ENCODE results near the gene HS6ST3. TPM values are rescaled to one million over a fixed set of nuclear protein-coding genes. Genes with fewer than 3 reads are reported as not detected.
A peak's percentile ranks its signal among the peaks of the same experiment; 100 is the strongest.

The HS6ST3 gene
- total RNA-seq, 1 donor from 2014 or later = not detected

DNA sequence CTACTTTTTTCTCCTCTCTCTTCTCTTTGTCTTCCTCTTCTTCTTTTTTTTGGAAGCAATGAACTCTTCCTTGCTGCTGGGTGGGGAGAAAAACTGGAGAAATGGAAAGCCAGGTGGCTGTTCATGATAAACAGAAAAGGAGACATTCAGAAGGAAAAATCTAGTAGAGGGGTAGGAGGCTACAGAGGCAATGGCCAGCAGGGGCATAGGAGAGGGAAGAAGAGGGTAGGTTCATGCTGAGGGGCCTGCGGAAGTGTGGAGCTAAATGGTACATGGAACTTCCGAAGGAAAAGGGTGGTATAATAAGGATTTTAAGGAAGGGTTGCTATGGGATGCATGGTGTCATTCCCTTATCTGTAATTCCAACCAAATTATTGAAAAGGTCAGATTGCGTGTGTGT lies 17.5 kb upstream of the HS6ST3 start:
- Mint-ChIP-seq H3K27me3 (ENCODE audit: unreplicated experiment) (peaks cover 51% of the 10 kb centered on the region), H3K36me3 (ENCODE audit: unreplicated experiment) (no peaks in the 10 kb centered on the region), H3K9me3 (ENCODE audit: unreplicated experiment) (no peaks in the 10 kb centered on the region), H3K4me3 (ENCODE audit: unreplicated experiment) (no peak overlapping the region), H3K4me1 (ENCODE audit: unreplicated experiment) (no peaks in the 10 kb centered on the region), H3K27ac (ENCODE audit: unreplicated experiment) (no peak overlapping the region)
- DNase-seq (ENCODE audit: extremely low spot score, unreplicated experiment) = no peak
- TF ChIP-seq CTCF (IDR thresholded peaks at IDR 0.05) = no peak

DNA sequence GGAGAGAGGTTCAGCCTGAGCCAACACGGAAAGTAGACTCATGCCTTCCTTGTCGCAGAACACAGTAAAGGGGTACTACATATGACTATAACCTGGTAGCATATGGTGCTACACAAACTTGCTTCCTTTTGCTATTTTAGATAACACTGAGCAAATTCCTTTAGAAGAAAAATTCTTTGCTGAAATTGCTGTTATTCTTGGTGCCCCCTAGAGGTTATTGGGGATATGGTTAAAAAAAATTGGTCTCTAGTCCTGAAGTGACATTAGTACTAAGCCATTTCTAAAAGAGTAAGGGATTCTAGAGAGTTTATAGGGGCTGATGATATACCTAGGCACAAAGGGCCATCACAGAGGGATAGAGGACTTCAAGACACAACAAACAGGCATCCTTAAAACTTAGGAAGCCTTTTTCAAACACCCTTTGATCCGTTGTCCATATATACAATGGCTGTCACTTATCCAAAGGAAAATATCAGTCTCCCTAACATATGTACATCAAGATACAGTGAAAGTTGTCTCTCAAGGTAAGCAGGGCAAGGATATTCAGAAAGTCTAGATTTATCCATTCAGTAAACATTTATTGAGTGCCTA lies 13.9 kb upstream of the HS6ST3 start:
- no peak overlapping the region for H3K27ac Mint-ChIP-seq (ENCODE audit: unreplicated experiment)
- no peak overlapping the region for H3K4me3 Mint-ChIP-seq (ENCODE audit: unreplicated experiment)

DNA sequence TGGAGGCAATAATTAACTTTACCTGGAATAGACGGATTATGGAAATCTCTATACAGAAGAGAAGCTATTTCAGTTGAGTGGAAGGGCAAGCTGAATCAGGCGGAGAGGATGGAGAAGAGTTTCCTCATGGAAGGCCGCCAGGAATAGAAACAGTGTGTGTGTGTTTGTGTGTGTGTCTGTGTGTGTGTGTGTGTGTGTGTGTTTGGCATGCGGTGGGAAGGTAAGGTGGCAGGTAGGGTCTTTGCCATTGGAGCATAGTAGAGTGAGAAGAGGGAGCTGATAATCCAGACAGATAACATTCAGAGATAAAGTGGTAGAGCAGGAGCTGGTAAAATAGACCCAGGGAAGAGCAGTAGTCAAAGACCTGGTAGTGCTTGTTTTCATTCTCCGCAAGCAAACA lies 9.2 kb upstream of the HS6ST3 start:
- no peak for DNase-seq (ENCODE audit: extremely low spot score, unreplicated experiment)
- Mint-ChIP-seq H3K4me3 (ENCODE audit: unreplicated experiment) (no peak overlapping the region), H3K27me3 (ENCODE audit: unreplicated experiment) (peaks cover 63% of the 10 kb centered on the region), H3K4me1 (ENCODE audit: unreplicated experiment) (no peaks in the 10 kb centered on the region), H3K9me3 (ENCODE audit: unreplicated experiment) (no peaks in the 10 kb centered on the region), H3K36me3 (ENCODE audit: unreplicated experiment) (no peaks in the 10 kb centered on the region), H3K27ac (ENCODE audit: unreplicated experiment) (no peak overlapping the region)
- no peak for TF ChIP-seq CTCF (IDR thresholded peaks at IDR 0.05)

More for the DNA sequence above, 13.9 kb upstream of the HS6ST3 start:
- no peaks in the 10 kb centered on the region for H3K9me3 Mint-ChIP-seq (ENCODE audit: unreplicated experiment)
- TF ChIP-seq CTCF (IDR thresholded peaks at IDR 0.05) = peak; percentile 65
- no peak for DNase-seq (ENCODE audit: extremely low spot score, unreplicated experiment)
- H3K4me1 Mint-ChIP-seq (ENCODE audit: unreplicated experiment) = no peaks in the 10 kb centered on the region
- peaks cover 56% of the 10 kb centered on the region for H3K27me3 Mint-ChIP-seq (ENCODE audit: unreplicated experiment)
- H3K36me3 Mint-ChIP-seq (ENCODE audit: unreplicated experiment) = no peaks in the 10 kb centered on the region

DNA sequence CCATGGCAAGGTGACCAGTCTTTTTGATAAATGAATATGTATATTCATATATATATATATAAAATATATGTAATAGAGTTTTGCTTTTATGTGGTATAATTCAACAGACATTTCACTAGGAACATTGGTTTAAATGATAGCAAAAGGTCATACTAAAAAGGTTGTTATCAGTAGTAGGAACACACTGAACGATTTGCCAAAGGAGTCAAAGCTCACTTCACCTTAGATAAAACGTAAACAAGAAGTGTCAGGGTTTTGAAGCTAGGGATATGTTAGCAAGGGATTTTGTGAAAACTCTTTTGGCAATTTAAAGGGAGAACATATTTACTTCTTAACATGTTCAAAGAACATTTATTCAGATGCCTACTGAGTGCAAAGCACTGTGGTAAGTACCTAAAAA lies 8.0 kb upstream of the HS6ST3 start:
- no peaks in the 10 kb centered on the region for H3K9me3 Mint-ChIP-seq (ENCODE audit: unreplicated experiment)
- H3K27me3 Mint-ChIP-seq (ENCODE audit: unreplicated experiment) = peaks cover 71% of the 10 kb centered on the region
- DNase-seq (ENCODE audit: extremely low spot score, unreplicated experiment) = no peak
- no peak for TF ChIP-seq CTCF (IDR thresholded peaks at IDR 0.05)
- H3K4me3 Mint-ChIP-seq (ENCODE audit: unreplicated experiment) = no peak overlapping the region
- H3K36me3 Mint-ChIP-seq (ENCODE audit: unreplicated experiment) = no peaks in the 10 kb centered on the region
- H3K27ac Mint-ChIP-seq (ENCODE audit: unreplicated experiment) = no peak overlapping the region
- no peaks in the 10 kb centered on the region for H3K4me1 Mint-ChIP-seq (ENCODE audit: unreplicated experiment)

- Mint-ChIP-seq H3K4me3 (ENCODE audit: unreplicated experiment) (no peak overlapping the region), H3K4me1 (ENCODE audit: unreplicated experiment) (no peaks in the 10 kb centered on the region), H3K36me3 (ENCODE audit: unreplicated experiment) (no peaks in the 10 kb centered on the region), H3K27ac (ENCODE audit: unreplicated experiment) (no peak overlapping the region), H3K9me3 (ENCODE audit: unreplicated experiment) (no peaks in the 10 kb centered on the region), H3K27me3 (ENCODE audit: unreplicated experiment) (peaks cover 71% of the 10 kb centered on the region)
- DNase-seq (ENCODE audit: extremely low spot score, unreplicated experiment) = no peak
- TF ChIP-seq CTCF (IDR thresholded peaks at IDR 0.05) = no peak
Observed at GRCh38 chr13:96082640-96083039, 7.3 kb upstream of the HS6ST3 start.
